Measurements from ENCODE around the gene METTL21A. TPM values are rescaled to one million over a fixed set of nuclear protein-coding genes. Genes with fewer than 3 reads are reported as not detected.
A peak's percentile ranks its signal among the peaks of the same experiment; 100 is the strongest.

METTL21A gene
- total and polyA plus RNA-seq, 4 donors: 10.3 to 19.8 (median 14.5) TPM

- no peak for TF ChIP-seq CTCF (IDR thresholded peaks at IDR 0.05; ENCODE audit: control extremely low read depth, extremely low read depth)
- Histone ChIP-seq H3K27me3 (ENCODE audit: control insufficient read depth in 3 of 3, insufficient read depth in 3 of 3, low read length in 2 of 3) (no peaks in the 10 kb centered on the region), H3K36me3 (ENCODE audit: control insufficient read depth in 4 of 4, insufficient read depth in 4 of 4, low read length in 4 of 4) (peaks cover 3 to 32% (median 20%) of the 10 kb centered on the region in 4 donors), H3K27ac (ENCODE audit: low read depth in 1 of 2, low read length in 1 of 2) (no peak overlapping the region), H3K9me3 (ENCODE audit: control insufficient read depth in 4 of 4, insufficient read depth in 3 of 4, low read length in 3 of 4) (no peaks in the 10 kb centered on the region), H3K4me1 (ENCODE audit: control insufficient read depth in 5 of 5, insufficient read depth in 5 of 5, low read length in 5 of 5) (no peaks in the 10 kb centered on the region), H3K9ac (ENCODE audit: insufficient read depth in 1 of 2, low read length in 2 of 2) (no peak overlapping the region), H3K4me3 (no peak overlapping the region)
- no peak for ATAC-seq (ENCODE audit: insufficient read depth, low FRiP score)
- DNase-seq: no peak
Observed at GRCh38 chr2:207567671-207568070, 57.5 kb downstream of the METTL21A start.

- Histone ChIP-seq H3K27ac (ENCODE audit: low read depth in 1 of 2, low read length in 1 of 2) (no peak overlapping the region), H3K36me3 (ENCODE audit: control insufficient read depth in 4 of 4, insufficient read depth in 4 of 4, low read length in 4 of 4) (peaks cover 3 to 36% (median 13%) of the 10 kb centered on the region in 4 donors), H3K9me3 (ENCODE audit: control insufficient read depth in 4 of 4, insufficient read depth in 3 of 4, low read length in 3 of 4) (no peaks in the 10 kb centered on the region), H3K9ac (ENCODE audit: insufficient read depth in 1 of 2, low read length in 2 of 2) (no peak overlapping the region), H3K4me1 (ENCODE audit: control insufficient read depth in 5 of 5, insufficient read depth in 5 of 5, low read length in 5 of 5) (peaks cover 0 to 2% (median 0%) of the 10 kb centered on the region in 5 donors), H3K4me3 (no peak overlapping the region), H3K27me3 (ENCODE audit: control insufficient read depth in 3 of 3, insufficient read depth in 3 of 3, low read length in 2 of 3) (no peaks in the 10 kb centered on the region)
- WGBS, 2 donors: 77 to 85% methylated on average over 7 of the region's 7 CpGs
- no peak for TF ChIP-seq CTCF (IDR thresholded peaks at IDR 0.05; ENCODE audit: control extremely low read depth, extremely low read depth)
- peak; percentile 18 to 64 (median 50) for DNase-seq
- no peak for ATAC-seq (ENCODE audit: insufficient read depth, low FRiP score)
Observed at GRCh38 chr2:207565736-207566500, 59.3 kb downstream of the METTL21A start.

Small RNA genes lying within 50 kb of the gene (small RNA-seq; reads per million reads assigned to genes)
- not detected for gene RPS29P9 (ENCODE audit: low replicate concordance)

Other genes starting within 250 kb of the METTL21A start
- 10 to 100 TPM; 54.2 to 79.6 TPM for gene CREB1, start 95.4 kb downstream of the METTL21A start, total RNA-seq
- gene CREB1, start 95.4 kb downstream of the METTL21A start, polyA plus RNA-seq: 10 to 100 TPM in 1 of 2 donors, 1 to 10 TPM in 1; 5.4 to 16.0 TPM
- gene CCNYL1, start 86.2 kb upstream of the METTL21A start, total RNA-seq: 10 to 100 TPM; 11.1 to 25.1 TPM
- 10 to 100 TPM; 11.3 to 14.2 TPM for gene CCNYL1, start 86.2 kb upstream of the METTL21A start, polyA plus RNA-seq
- gene FZD5, start 144.5 kb upstream of the METTL21A start, total RNA-seq: 10 to 100 TPM; 30.5 to 47.8 TPM
- gene FZD5, start 144.5 kb upstream of the METTL21A start, polyA plus RNA-seq: 10 to 100 TPM in 1 of 2 donors, 1 to 10 TPM in 1; 9.8 to 10.6 TPM